ENCODE data around the gene CCZ1B. TPM values are rescaled to one million over a fixed set of nuclear protein-coding genes. Genes with fewer than 3 reads are reported as not detected.
"Not testable (repeated sequence)": the region's sequence is repeated elsewhere in the genome, so short reads cannot be mapped to it uniquely, and the experiment has no call there.

The CCZ1B gene
- polyA plus RNA-seq, 3 donors, result 20.4 to 37.7 (median 21.9) TPM

DNA sequence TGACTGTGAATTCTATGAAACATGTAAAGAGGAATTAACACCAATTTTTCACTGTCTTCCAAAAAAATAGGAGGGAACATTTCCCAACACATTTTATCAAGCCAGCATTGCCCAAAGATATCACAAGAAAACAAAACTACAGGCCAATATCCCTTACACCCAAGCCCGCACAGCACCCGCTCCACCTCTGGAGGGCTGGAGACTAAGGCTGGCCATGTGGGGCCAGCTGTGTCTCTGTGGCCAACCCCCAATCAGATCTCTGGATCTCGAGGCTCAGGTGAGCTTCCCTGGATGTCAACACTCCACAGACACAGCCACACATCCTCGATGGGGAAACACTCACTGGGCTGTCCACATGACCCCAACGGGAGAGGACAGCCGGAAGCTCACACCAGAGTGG is 18.1 kb downstream of the CCZ1B start:
- H3K4me3 Mint-ChIP-seq; H3K9me3 ChIP-seq (replicated peaks in 1 of 2; ENCODE audit: control insufficient read depth in 1 of 2, insufficient read depth in 1 of 2, low read length in 2 of 2); H3K4me1 ChIP-seq (ENCODE audit: control insufficient read depth in 1 of 2, insufficient read depth in 2 of 2, low read length in 2 of 2); H3K9me3 Mint-ChIP-seq; H3K4me3 ChIP-seq (replicated peaks in 1 of 3; ENCODE audit: low read depth in 2 of 3, low read length in 3 of 3); H3K27me3 Mint-ChIP-seq (ENCODE audit: low read depth in 3 of 3); H3K79me2 ChIP-seq (ENCODE audit: insufficient read depth, low read length); H3K27ac Mint-ChIP-seq; H3K27me3 ChIP-seq (ENCODE audit: control insufficient read depth in 2 of 2, insufficient read depth in 2 of 2, low read length in 2 of 2); intact Hi-C loops (cut with micrococcal nuclease); H2AFZ ChIP-seq (ENCODE audit: insufficient read depth, low read depth, low read length, poor library complexity, severe bottlenecking); H3K4me1 Mint-ChIP-seq; H3K9ac ChIP-seq (ENCODE audit: insufficient read depth, low read length, poor library complexity, severe bottlenecking); H3K4me2 ChIP-seq (replicated peaks; ENCODE audit: extremely low read depth, low read length, poor library complexity, severe bottlenecking); H3K27ac ChIP-seq (ENCODE audit: low read depth in 1 of 2, low read length in 2 of 2); H4K20me1 ChIP-seq (ENCODE audit: insufficient read depth, low read length); DNase-seq: not testable (repeated sequence)
- WGBS (ENCODE audit: insufficient coverage), result no CpG with 5 or more reads among the region's 6 CpGs
- peaks cover 15 to 29% of the 10 kb centered on the region in 2 donors for H3K36me3 Mint-ChIP-seq
- H3K36me3 ChIP-seq (replicated peaks in 1 of 2; ENCODE audit: control insufficient read depth in 1 of 2, insufficient read depth in 2 of 2, low read length in 2 of 2), result peaks cover 12 to 29% of the 10 kb centered on the region in 2 donors

DNA sequence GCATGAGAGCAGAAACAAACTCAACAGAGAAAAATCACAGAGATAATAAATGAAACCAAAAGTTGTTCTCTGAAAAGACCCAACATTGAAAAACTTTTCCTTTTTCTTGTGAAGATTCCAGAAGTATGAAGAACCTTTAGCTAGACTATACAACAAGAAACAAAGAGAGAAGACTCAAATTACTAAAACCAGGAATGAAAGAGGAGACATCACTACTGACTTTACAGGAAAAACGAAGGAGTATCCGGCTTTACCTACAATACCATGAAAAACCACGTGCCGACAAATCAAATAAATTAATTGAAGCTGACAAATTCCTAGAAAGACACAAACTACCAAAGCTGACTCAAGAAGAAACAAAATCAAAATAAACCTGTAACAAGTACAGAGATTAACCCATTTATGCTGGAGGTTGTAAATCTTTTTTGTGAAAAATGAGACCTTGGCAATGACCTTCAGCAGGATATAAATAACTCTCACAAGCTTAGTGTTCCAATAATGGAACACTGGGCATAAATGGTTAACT is 18.6 kb downstream of the CCZ1B start:
- WGBS (ENCODE audit: insufficient coverage), result no CpG with 5 or more reads among the region's 4 CpGs
- H3K27me3 Mint-ChIP-seq (ENCODE audit: low read depth in 3 of 3); H3K9ac ChIP-seq (ENCODE audit: insufficient read depth, low read length, poor library complexity, severe bottlenecking); H3K4me1 Mint-ChIP-seq; H3K27me3 ChIP-seq (ENCODE audit: control insufficient read depth in 2 of 2, insufficient read depth in 2 of 2, low read length in 2 of 2); H2AFZ ChIP-seq (ENCODE audit: insufficient read depth, low read depth, low read length, poor library complexity, severe bottlenecking); intact Hi-C loops (cut with micrococcal nuclease); H3K27ac Mint-ChIP-seq; H3K9me3 Mint-ChIP-seq; H3K4me1 ChIP-seq (ENCODE audit: control insufficient read depth in 1 of 2, insufficient read depth in 2 of 2, low read length in 2 of 2); H3K4me2 ChIP-seq (replicated peaks; ENCODE audit: extremely low read depth, low read length, poor library complexity, severe bottlenecking); H3K4me3 Mint-ChIP-seq; H3K9me3 ChIP-seq (replicated peaks in 1 of 2; ENCODE audit: control insufficient read depth in 1 of 2, insufficient read depth in 1 of 2, low read length in 2 of 2); H3K4me3 ChIP-seq (replicated peaks in 1 of 3; ENCODE audit: low read depth in 2 of 3, low read length in 3 of 3); DNase-seq; H3K27ac ChIP-seq (ENCODE audit: low read depth in 1 of 2, low read length in 2 of 2); H3K79me2 ChIP-seq (ENCODE audit: insufficient read depth, low read length); H4K20me1 ChIP-seq (ENCODE audit: insufficient read depth, low read length): not testable (repeated sequence)
- peaks cover 14 to 26% of the 10 kb centered on the region in 2 donors for H3K36me3 Mint-ChIP-seq
- H3K36me3 ChIP-seq (replicated peaks in 1 of 2; ENCODE audit: control insufficient read depth in 1 of 2, insufficient read depth in 2 of 2, low read length in 2 of 2), result peaks cover 11 to 24% of the 10 kb centered on the region in 2 donors

DNA sequence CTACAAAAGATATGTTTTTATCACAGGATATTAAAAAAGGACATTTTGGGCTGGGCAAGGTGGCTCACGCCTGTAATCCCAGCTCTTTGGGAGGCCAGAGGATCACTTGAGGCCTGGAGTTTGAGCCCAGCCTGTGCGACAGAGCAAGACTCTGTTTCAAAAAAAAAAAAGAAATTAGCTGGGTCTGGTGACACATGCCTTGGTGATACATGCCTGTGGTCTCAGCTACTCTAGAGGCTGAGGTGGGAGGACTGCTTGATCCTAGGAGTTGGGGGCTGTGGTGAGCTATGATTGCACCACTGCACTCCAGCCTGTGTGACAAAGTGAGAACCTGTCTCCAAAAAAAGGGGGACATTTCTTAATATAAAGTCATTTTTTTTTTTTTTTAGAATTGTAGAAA is 25.7 kb downstream of the CCZ1B start:
- H3K27ac Mint-ChIP-seq; intact Hi-C loops (cut with micrococcal nuclease): not testable (repeated sequence)

DNA sequence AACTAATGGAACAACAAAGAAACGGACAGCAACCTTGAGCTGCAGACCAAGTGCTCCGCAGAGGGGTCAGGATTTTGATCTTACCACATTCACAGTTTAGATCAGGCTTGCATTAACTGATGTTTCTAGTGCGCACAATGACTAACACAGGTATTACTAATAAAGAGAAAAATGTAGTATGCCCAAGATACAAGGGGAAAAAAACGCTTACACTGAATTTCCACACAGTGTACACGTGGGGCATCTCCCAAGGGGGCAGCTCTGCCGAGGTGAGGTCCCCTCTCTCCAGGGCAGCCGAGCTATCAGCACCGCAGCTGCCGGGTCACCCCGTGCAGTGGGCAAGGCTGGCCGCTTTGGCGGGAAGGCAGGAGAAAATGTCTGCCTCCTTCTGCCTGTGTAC is 26.2 kb downstream of the CCZ1B start:
- intact Hi-C loops (cut with micrococcal nuclease), result not testable (repeated sequence)

More for the DNA sequence above, 25.7 kb downstream of the CCZ1B start:
- not testable (repeated sequence) for H3K27me3 ChIP-seq (ENCODE audit: control insufficient read depth in 2 of 2, insufficient read depth in 2 of 2, low read length in 2 of 2); H2AFZ ChIP-seq (ENCODE audit: insufficient read depth, low read depth, low read length, poor library complexity, severe bottlenecking); H3K9ac ChIP-seq (ENCODE audit: insufficient read depth, low read length, poor library complexity, severe bottlenecking); H3K79me2 ChIP-seq (ENCODE audit: insufficient read depth, low read length); H4K20me1 ChIP-seq (ENCODE audit: insufficient read depth, low read length); H3K36me3 ChIP-seq (replicated peaks in 1 of 2; ENCODE audit: control insufficient read depth in 1 of 2, insufficient read depth in 2 of 2, low read length in 2 of 2); H3K4me1 ChIP-seq (ENCODE audit: control insufficient read depth in 1 of 2, insufficient read depth in 2 of 2, low read length in 2 of 2); H3K4me1 Mint-ChIP-seq; H3K9me3 ChIP-seq (replicated peaks in 1 of 2; ENCODE audit: control insufficient read depth in 1 of 2, insufficient read depth in 1 of 2, low read length in 2 of 2); H3K4me3 ChIP-seq (replicated peaks in 1 of 3; ENCODE audit: low read depth in 2 of 3, low read length in 3 of 3); H3K4me2 ChIP-seq (replicated peaks; ENCODE audit: extremely low read depth, low read length, poor library complexity, severe bottlenecking); H3K9me3 Mint-ChIP-seq; H3K4me3 Mint-ChIP-seq; DNase-seq; H3K27me3 Mint-ChIP-seq (ENCODE audit: low read depth in 3 of 3); H3K27ac ChIP-seq (ENCODE audit: low read depth in 1 of 2, low read length in 2 of 2)
- peaks cover 10 to 19% of the 10 kb centered on the region in 2 donors for H3K36me3 Mint-ChIP-seq
- WGBS (ENCODE audit: insufficient coverage), result no CpG with 5 or more reads among the region's 2 CpGs

More for the DNA sequence above, 26.2 kb downstream of the CCZ1B start:
- H2AFZ ChIP-seq (ENCODE audit: insufficient read depth, low read depth, low read length, poor library complexity, severe bottlenecking); H3K4me1 Mint-ChIP-seq; H3K27ac ChIP-seq (ENCODE audit: low read depth in 1 of 2, low read length in 2 of 2); H3K9ac ChIP-seq (ENCODE audit: insufficient read depth, low read length, poor library complexity, severe bottlenecking); H3K27me3 ChIP-seq (ENCODE audit: control insufficient read depth in 2 of 2, insufficient read depth in 2 of 2, low read length in 2 of 2); H3K27me3 Mint-ChIP-seq (ENCODE audit: low read depth in 3 of 3); H3K27ac Mint-ChIP-seq; H3K4me3 ChIP-seq (replicated peaks in 1 of 3; ENCODE audit: low read depth in 2 of 3, low read length in 3 of 3); H3K9me3 ChIP-seq (replicated peaks in 1 of 2; ENCODE audit: control insufficient read depth in 1 of 2, insufficient read depth in 1 of 2, low read length in 2 of 2); H3K4me1 ChIP-seq (ENCODE audit: control insufficient read depth in 1 of 2, insufficient read depth in 2 of 2, low read length in 2 of 2); DNase-seq; H3K4me2 ChIP-seq (replicated peaks; ENCODE audit: extremely low read depth, low read length, poor library complexity, severe bottlenecking); H4K20me1 ChIP-seq (ENCODE audit: insufficient read depth, low read length); H3K79me2 ChIP-seq (ENCODE audit: insufficient read depth, low read length); H3K4me3 Mint-ChIP-seq; H3K36me3 ChIP-seq (replicated peaks in 1 of 2; ENCODE audit: control insufficient read depth in 1 of 2, insufficient read depth in 2 of 2, low read length in 2 of 2); H3K9me3 Mint-ChIP-seq: not testable (repeated sequence)
- WGBS (ENCODE audit: insufficient coverage), result no CpG with 5 or more reads among the region's 12 CpGs
- peaks cover 10 to 19% of the 10 kb centered on the region in 2 donors for H3K36me3 Mint-ChIP-seq
